Spleen (tissue), 11 donors: ENCODE results near the gene PSMG4. TPM values are rescaled to one million over a fixed set of nuclear protein-coding genes. Genes with fewer than 3 reads are reported as not detected.
A peak's percentile ranks its signal among the peaks of the same experiment; 100 is the strongest.

Experiments used
- DNase-seq: peaks from one replicate; pipeline ENCODE4 v3.0.0-alpha.2; 2020
- H3K27ac ChIP-seq, 8 donors: fragments of 200-600 bp; sonication (generic) in 7 of 8; 1 replicate in 4 of 8; 2 replicates in 4 of 8; pipeline versions ENCODE4 v1.5.0 to v1.8.0; 2016 to 2021; ENCODE audit warnings: inconsistent platforms in 4 of 8, mild to moderate bottlenecking in 4 of 8, moderate library complexity in 1 of 8
- H3K27me3 ChIP-seq, 7 donors: fragments of 200-600 bp; sonication (generic) in 6 of 7; replicated peaks in 1 of 7; 1 replicate in 4 of 7; 2 replicates in 3 of 7; pipeline versions ENCODE4 v1.5.0 to v1.8.0; 2016 to 2021; ENCODE audit warnings: inconsistent platforms in 3 of 7, mild to moderate bottlenecking in 1 of 7
- H3K36me3 ChIP-seq, 6 donors: fragments of 200-600 bp; sonication (generic) in 5 of 6; 1 replicate in 4 of 6; 2 replicates in 2 of 6; pipeline versions ENCODE4 v1.5.0 to v1.8.0; 2016 to 2021; ENCODE audit warnings: inconsistent platforms in 2 of 6
- H3K4me1 ChIP-seq, 6 donors: fragments of 200-600 bp; sonication (generic) in 5 of 6; 1 replicate in 3 of 6; 2 replicates in 3 of 6; pipeline versions ENCODE4 v1.5.0 to v1.8.0; 2016 to 2021; ENCODE audit warnings: inconsistent platforms in 3 of 6
- H3K4me3 ChIP-seq, 8 donors: fragments of 200-600 bp; sonication (generic) in 7 of 8; 1 replicate in 4 of 8; 2 replicates in 4 of 8; pipeline versions ENCODE4 v1.5.0 to v1.8.0; 2016 to 2021; ENCODE audit warnings: inconsistent platforms in 4 of 8, mild to moderate bottlenecking in 4 of 8, moderate library complexity in 2 of 8
- H3K9me3 ChIP-seq, 8 donors: fragments of 200-600 bp; sonication (generic) in 7 of 8; 1 replicate in 4 of 8; 2 replicates in 4 of 8; pipeline versions ENCODE4 v1.5.0 to v1.8.0; 2016 to 2021; ENCODE audit warnings: inconsistent platforms in 4 of 8
- CTCF ChIP-seq, 11 experiments: fragments of 200-600 bp in 7 of 11; fragments of 450-650 bp in 4 of 11; sonication (generic) in 4 of 11; IDR thresholded peaks in 8 of 11; conservative IDR thresholded peaks in 3 of 11; 1 replicate in 7 of 11; 2 replicates in 4 of 11; pipeline versions ENCODE4 v1.4.0 to v1.8.0; 2016 to 2021; ENCODE audit warnings: antibody characterized with exemption in 11 of 11, inconsistent platforms in 4 of 11, mild to moderate bottlenecking in 1 of 11
- POLR2A ChIP-seq, 3 donors: fragments of 450-650 bp; IDR thresholded peaks; one replicate each; pipeline ENCODE4 v1.5.1; 2017; ENCODE audit warnings: antibody characterized with exemption in 3 of 3, mild to moderate bottlenecking in 1 of 3
- POLR2AphosphoS5 ChIP-seq, 3 donors: sonication (generic); formaldehyde crosslinking; IDR thresholded peaks; one replicate each; pipeline ENCODE4 v1.5.1; 2017; ENCODE audit warnings: antibody characterized with exemption in 3 of 3
- WGBS, 5 donors: extraction: QIAGEN DNeasy Blood & Tissue Kit in 3 of 5; methylation state at CpG; one replicate each; pipeline versions ENCODE4 v1.1.5 to v1.1.7; 2013 to 2018; 5-methylcytosine and 5-hydroxymethylcytosine counted together
- intact Hi-C: fragments of 100-400 bp; cut with DNase I; formaldehyde crosslinking; loops from one replicate; pipeline ENCODE4 v1.15.0; 2023; ENCODE audit warnings: low total_unique reads
- polyA plus RNA-seq, 3 donors: library from polyadenylated mRNA; stranded (reverse); fragments of 200-250 nt; gene quantifications; one replicate each; pipeline ENCODE4 v1.2.1, GENCODE V29; 2013
- total RNA-seq, 7 donors: library from RNA; depleted of rRNA in 3 of 7; stranded (reverse); fragments of >200 nt in 3 of 7; fragmentation: NEBNext Ultra II Directional in 4 of 7; extraction: Animal tissue kit (Norgen Biotek cat#: 25700) in 4 of 7; gene quantifications; one replicate each; pipeline versions ENCODE4 v1.1.0 to v1.2.1, GENCODE V29; 2016 to 2021
- donor health status: healthy with polysubstance abuse.
- donor health status: DM: no; HTN: no; CAD: no; lungs with moderate emphysema.
- donor health status: DM: no; HTN: no; CAD: no.
- donor health status: Bipolar disorder and iron deficiency.
- donor health status: healthy.
- donor health status: DM: no; HTN: no; CAD: no.
- donor health status: DM: yes; HTN: yes; CAD: no.

PSMG4 gene
- total and polyA plus RNA-seq, 10 donors = 12.1 to 41.6 (median 18.5) TPM

GRCh38 chr6:3288711-3289663, 30.2 kb downstream of the PSMG4 start:
- H3K36me3 ChIP-seq = peaks cover 0 to 7% (median 0%) of the 10 kb centered on the region in 6 donors
- WGBS, 5 donors = 78 to 83% (median 81%) methylated on average over 16 to 21 of the region's 21 CpGs
- intact Hi-C loops = loop anchor here (10.0 kb wide), 1 partner anchor 166 kb away; the partner anchor contains the start of gene SLC22A23
- TF ChIP-seq POLR2AphosphoS5 (IDR thresholded peaks at IDR 0.05) (peak in 2 of 3 donors; percentile 27 to 59), CTCF (IDR thresholded peaks at IDR 0.05 in 8 of 11, conservative IDR thresholded peaks at IDR 0.05 in 3 of 11) (no peak)
- peaks cover 0 to 9% (median 0%) of the 10 kb centered on the region in 6 donors for H3K4me1 ChIP-seq
- H3K4me3 ChIP-seq = no peak overlapping the region
- no peaks in the 10 kb centered on the region for H3K27me3 ChIP-seq
- H3K27ac ChIP-seq = no peak overlapping the region
- peak; percentile 67 for DNase-seq
- no peaks in the 10 kb centered on the region for H3K9me3 ChIP-seq

GRCh38 chr6:3289664-3290055, 30.9 kb downstream of the PSMG4 start:
- intact Hi-C loops = loop anchor here (10.0 kb wide), 1 partner anchor 165 kb away; the partner anchor contains the start of gene SLC22A23
- no peak for TF ChIP-seq CTCF (IDR thresholded peaks at IDR 0.05 in 8 of 11, conservative IDR thresholded peaks at IDR 0.05 in 3 of 11)
- TF ChIP-seq POLR2A (IDR thresholded peaks at IDR 0.05) = no peak
- TF ChIP-seq POLR2AphosphoS5 (IDR thresholded peaks at IDR 0.05) = no peak
- H3K9me3 ChIP-seq = no peaks in the 10 kb centered on the region
- DNase-seq = peak; percentile 58
- peaks cover 0 to under 1% (median 0%) of the 10 kb centered on the region in 6 donors for H3K36me3 ChIP-seq
- no peaks in the 10 kb centered on the region for H3K27me3 ChIP-seq
- H3K27ac ChIP-seq = no peak overlapping the region
- WGBS, 5 donors = 85 to 91% (median 86%) methylated on average over 7 of the region's 7 CpGs
- H3K4me1 ChIP-seq = peaks cover 0 to 9% (median 0%) of the 10 kb centered on the region in 6 donors
- H3K4me3 ChIP-seq = no peak overlapping the region

GRCh38 chr6:3290149-3290930, 31.6 kb downstream of the PSMG4 start:
- Histone ChIP-seq H3K4me1 (peaks cover 0 to 9% (median 0%) of the 10 kb centered on the region in 6 donors), H3K9me3 (no peaks in the 10 kb centered on the region), H3K4me3 (no peak overlapping the region), H3K27ac (no peak overlapping the region), H3K36me3 (no peaks in the 10 kb centered on the region), H3K27me3 (peaks cover 0 to 5% (median 0%) of the 10 kb centered on the region in 7 donors)
- 89 to 91% (median 90%) methylated on average over 15 of the region's 15 CpGs for WGBS, 5 donors
- TF ChIP-seq CTCF (IDR thresholded peaks at IDR 0.05 in 8 of 11, conservative IDR thresholded peaks at IDR 0.05 in 3 of 11) = no peak
- TF ChIP-seq POLR2AphosphoS5 (IDR thresholded peaks at IDR 0.05) = no peak
- no peak for TF ChIP-seq POLR2A (IDR thresholded peaks at IDR 0.05)
- intact Hi-C loops = no loop called here
- DNase-seq = no peak
